Retinal pigment epithelial cell (primary cell): Measurements from ENCODE around the gene AGPAT3.

ENCODE experiments used
- DNase-seq: peaks from one replicate; pipeline ENCODE4 v3.0.0-alpha.2; 2010; ENCODE audit warnings: low read depth
- H3K4me3 ChIP-seq: 2 replicates; pipeline ENCODE4 v1.5.1; 2011; ENCODE audit warnings: mild to moderate bottlenecking, low read length, control low read depth, moderate library complexity
- TF ChIP-seq, protein P1 (sequence below): conservative IDR thresholded peaks from 2 replicates; pipeline ENCODE4 v1.5.1; 2011; ENCODE audit warnings: low read depth, low read length, control low read depth, inconsistent platforms

The AGPAT3 gene

DNA sequence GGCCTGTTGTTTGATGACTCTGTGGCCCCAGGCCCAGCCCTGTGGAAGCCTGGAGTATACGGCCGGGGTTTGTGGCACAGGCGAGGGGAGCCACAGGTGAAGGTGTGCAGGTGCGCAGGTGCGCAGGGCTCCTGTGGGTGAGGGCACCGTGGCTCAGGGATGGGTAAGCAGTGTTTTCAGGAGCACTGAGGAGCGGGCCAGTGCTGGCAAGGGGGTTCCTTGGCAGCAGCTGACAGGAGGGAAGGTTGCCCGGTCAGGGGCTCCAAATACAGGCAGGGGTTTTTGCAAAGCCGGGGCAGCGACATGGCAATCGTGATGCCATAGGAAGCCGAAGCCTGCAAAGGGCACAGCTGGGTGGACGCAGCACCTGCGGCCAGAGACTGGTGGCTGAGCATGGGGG is 20.7 kb downstream of the AGPAT3 start:
- no peak for DNase-seq
- H3K4me3 ChIP-seq = no peak overlapping the region
- TF ChIP-seq, protein P1, sequence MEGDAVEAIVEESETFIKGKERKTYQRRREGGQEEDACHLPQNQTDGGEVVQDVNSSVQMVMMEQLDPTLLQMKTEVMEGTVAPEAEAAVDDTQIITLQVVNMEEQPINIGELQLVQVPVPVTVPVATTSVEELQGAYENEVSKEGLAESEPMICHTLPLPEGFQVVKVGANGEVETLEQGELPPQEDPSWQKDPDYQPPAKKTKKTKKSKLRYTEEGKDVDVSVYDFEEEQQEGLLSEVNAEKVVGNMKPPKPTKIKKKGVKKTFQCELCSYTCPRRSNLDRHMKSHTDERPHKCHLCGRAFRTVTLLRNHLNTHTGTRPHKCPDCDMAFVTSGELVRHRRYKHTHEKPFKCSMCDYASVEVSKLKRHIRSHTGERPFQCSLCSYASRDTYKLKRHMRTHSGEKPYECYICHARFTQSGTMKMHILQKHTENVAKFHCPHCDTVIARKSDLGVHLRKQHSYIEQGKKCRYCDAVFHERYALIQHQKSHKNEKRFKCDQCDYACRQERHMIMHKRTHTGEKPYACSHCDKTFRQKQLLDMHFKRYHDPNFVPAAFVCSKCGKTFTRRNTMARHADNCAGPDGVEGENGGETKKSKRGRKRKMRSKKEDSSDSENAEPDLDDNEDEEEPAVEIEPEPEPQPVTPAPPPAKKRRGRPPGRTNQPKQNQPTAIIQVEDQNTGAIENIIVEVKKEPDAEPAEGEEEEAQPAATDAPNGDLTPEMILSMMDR = no peak

- H3K4me3 ChIP-seq = no peak overlapping the region
- no peak for DNase-seq
- TF ChIP-seq, protein P1 = no peak
Observed at GRCh38 chr21:43886565-43886964, 21.5 kb downstream of the AGPAT3 start.

DNA sequence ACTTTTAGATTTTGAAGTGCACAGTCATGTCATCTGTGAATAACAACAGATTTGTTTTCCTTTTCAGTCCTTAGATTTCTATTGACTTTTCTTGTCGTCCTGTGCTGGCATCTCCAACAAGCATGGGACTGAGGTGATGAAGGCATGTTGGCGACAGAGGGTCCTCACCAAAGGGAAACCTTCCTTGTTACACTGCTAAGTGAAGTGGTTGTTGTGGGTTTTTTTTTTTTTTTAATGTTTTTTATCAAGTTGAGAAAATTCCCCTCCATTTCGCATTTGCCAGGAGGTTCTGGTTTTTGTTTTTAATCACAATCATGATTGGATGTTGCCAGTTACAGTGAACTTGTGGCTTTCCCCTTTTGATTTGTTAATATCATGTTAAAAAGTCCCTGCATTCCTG is 24.0 kb downstream of the AGPAT3 start:
- no peak for DNase-seq
- no peak overlapping the region for H3K4me3 ChIP-seq
- TF ChIP-seq, protein P1 = no peak

GRCh38 chr21:43890042-43890441 is 25.0 kb downstream of the AGPAT3 start:
- no peak for DNase-seq
- H3K4me3 ChIP-seq = no peak overlapping the region
- TF ChIP-seq, protein P1 = no peak

DNA sequence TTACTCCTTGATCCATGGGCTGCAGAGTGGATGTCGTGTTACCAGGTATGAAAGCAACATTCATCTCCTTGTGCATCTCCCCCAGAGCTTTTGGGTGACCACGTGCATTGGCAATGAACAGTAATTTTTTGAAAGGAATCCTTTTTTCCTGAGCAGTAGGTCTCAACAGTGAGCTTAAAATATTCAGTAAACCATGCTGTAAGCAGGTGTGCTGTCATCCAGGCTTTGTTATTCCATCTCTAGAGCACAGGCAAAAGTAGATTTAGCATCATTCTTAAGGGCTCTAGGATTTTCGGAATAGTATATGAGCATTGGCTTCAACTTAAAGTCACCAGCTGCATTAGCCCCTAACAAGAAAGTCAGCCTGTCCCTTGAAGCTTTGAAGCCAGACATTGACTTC is 27.3 kb downstream of the AGPAT3 start:
- DNase-seq = no peak
- no peak overlapping the region for H3K4me3 ChIP-seq
- TF ChIP-seq, protein P1 = no peak

GRCh38 chr21:43892984-43893535 is 28.0 kb downstream of the AGPAT3 start:
- TF ChIP-seq, protein P1 = no peak
- H3K4me3 ChIP-seq = no peak overlapping the region
- no peak for DNase-seq

DNA sequence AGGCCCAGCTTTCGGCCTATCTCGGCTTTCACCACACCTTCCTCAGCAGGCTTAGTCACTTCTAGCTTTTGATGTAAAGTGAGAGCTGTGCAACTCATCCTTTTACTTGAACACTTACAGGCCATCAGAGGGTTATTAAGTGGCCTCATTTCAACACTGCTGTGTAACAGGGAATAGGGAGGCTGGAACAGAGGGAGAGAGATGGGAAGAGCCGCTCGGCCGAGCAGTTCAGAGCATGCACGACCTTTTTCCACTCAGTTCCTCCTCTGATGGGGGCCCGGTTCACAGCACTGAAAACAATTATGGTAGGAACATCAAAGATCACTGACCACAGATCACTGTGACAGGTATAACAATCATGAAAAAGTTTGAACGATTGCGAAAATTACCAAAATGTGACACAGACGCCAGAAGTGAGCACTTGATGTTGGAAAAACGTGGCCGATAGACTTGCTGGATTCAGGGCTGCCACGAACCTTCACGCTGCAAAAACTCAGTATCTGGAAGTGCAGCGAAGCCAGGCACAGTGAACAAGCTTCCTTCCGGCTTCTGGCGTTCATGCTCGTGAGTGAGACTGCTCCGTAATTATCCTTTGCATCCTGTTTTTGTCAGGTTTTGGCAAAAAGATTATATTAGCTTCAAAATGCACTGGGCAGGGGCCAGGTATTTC is 28.6 kb downstream of the AGPAT3 start:
- no peak for DNase-seq
- H3K4me3 ChIP-seq = no peak overlapping the region

More for the DNA sequence above, 28.6 kb downstream of the AGPAT3 start:
- TF ChIP-seq, protein P1 = no peak
